Germinal center (tissue), 1 donor: ENCODE measurements around the gene GRM6.

Source experiments
- DNase-seq: peaks from one replicate; pipeline ENCODE4 v3.0.0; 2012; ENCODE audit warnings: mixed read lengths, low spot score

GRM6 gene

GRCh38 chr5:178984145-178985072 lies 10.7 kb downstream of the GRM6 start:
- DNase-seq, result no peak

GRCh38 chr5:178983728-178984127 lies 11.4 kb downstream of the GRM6 start:
- no peak for DNase-seq

GRCh38 chr5:178982941-178983340 lies 12.2 kb downstream of the GRM6 start:
- DNase-seq, result no peak

GRCh38 chr5:178981381-178981780 lies 13.7 kb downstream of the GRM6 start:
- DNase-seq, result no peak

- no peak for DNase-seq
Measured at GRCh38 chr5:178965465-178966055, 29.6 kb downstream of the GRM6 start.

GRCh38 chr5:178941361-178941760 lies 53.8 kb downstream of the GRM6 start:
- no peak for DNase-seq

- no peak for DNase-seq
Measured at GRCh38 chr5:178940569-178941360, 54.4 kb downstream of the GRM6 start, which contains the start of gene ZNF454. ZNF454 (plus strand) TSS chr5:178941198; CDS start chr5:178942792, 1,594 bp downstream.

- no peak for DNase-seq
Measured at GRCh38 chr5:178931846-178932760, 63.0 kb downstream of the GRM6 start.
